Spinal cord (tissue), 10 donors: ENCODE results near the gene CSNK2B. TPM values are rescaled to one million over a fixed set of nuclear protein-coding genes. Genes with fewer than 3 reads are reported as not detected.

Source experiments
- DNase-seq, 6 donors: peaks; one replicate each; pipeline versions ENCODE4 v3.0.0 to v3.0.0-alpha.2; 2013 to 2015; ENCODE audit warnings: low spot score in 6 of 6, low read depth in 4 of 6
- H3K27ac ChIP-seq: one replicate; pipeline ENCODE4 v1.5.1; 2013; ENCODE audit warnings: low read depth, low read length, control low read depth
- H3K27me3 ChIP-seq: one replicate; pipeline ENCODE4 v1.6.1; 2013; ENCODE audit warnings: low read length; ENCODE audit not compliant: control insufficient read depth, insufficient read depth
- H3K36me3 ChIP-seq: one replicate; pipeline ENCODE4 v1.6.1; 2013; ENCODE audit warnings: low read length; ENCODE audit not compliant: control insufficient read depth, insufficient read depth
- H3K4me1 ChIP-seq: one replicate; pipeline ENCODE4 v1.6.1; 2013; ENCODE audit warnings: low read length; ENCODE audit not compliant: control insufficient read depth, insufficient read depth
- H3K4me3 ChIP-seq: one replicate; pipeline ENCODE4 v1.5.1; 2013; ENCODE audit warnings: low read depth, low read length, control low read depth
- H3K9me3 ChIP-seq: one replicate; pipeline ENCODE4 v1.6.1; 2013; ENCODE audit warnings: low read length; ENCODE audit not compliant: control insufficient read depth, insufficient read depth
- WGBS: methylation state at CpG from one replicate; pipeline ENCODE4 v1.1.5; 2013; ENCODE audit warnings: missing lambda C conversion rate; ENCODE audit not compliant: insufficient coverage; 5-methylcytosine and 5-hydroxymethylcytosine counted together
- polyA plus RNA-seq, 2 donors: library from polyadenylated mRNA; unstranded; fragments of 120-200 nt; gene quantifications; one replicate each; pipeline ENCODE4 v1.2.1, GENCODE V29; 2013; ENCODE audit not compliant: insufficient read length in 2 of 2
- total RNA-seq, 2 donors: library from RNA; depleted of rRNA in 1 of 2; stranded (reverse); fragments of 120-200 nt in 1 of 2; fragments of >200 nt in 1 of 2; gene quantifications; one replicate each; pipeline versions ENCODE4 v1.2.3 to v1.2.4, GENCODE V29; 2013 to 2014
- donor health status: healthy.

CSNK2B gene
- total and polyA plus RNA-seq, 4 donors = 54.3 to 215 (median 198) TPM

DNA sequence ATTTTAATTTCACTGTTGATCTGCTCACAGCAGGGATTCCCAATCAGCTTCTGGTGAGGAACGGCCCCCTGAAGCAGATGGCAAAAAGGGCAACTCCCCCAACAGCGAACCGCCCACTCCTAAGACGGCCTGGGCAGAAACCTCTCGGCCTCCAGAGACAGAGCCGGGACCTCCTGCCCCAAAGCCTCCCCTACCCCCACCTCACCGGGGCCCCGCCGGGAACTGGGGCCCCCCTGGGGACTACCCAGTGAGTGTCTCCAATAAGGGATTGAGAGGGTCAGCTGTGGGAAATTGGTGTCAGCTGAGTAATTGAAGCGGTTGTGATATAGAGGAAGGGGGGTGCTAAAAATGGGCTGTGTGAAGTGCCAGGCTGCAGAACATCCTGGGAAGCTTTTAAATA, 38.9 kb upstream of the CSNK2B start:
- Histone ChIP-seq H3K27me3 (no peaks in the 10 kb centered on the region), H3K4me1 (peaks cover 6% of the 10 kb centered on the region), H3K27ac (no peak overlapping the region), H3K9me3 (no peaks in the 10 kb centered on the region), H3K4me3 (no peak overlapping the region), H3K36me3 (peaks cover 95% of the 10 kb centered on the region)
- no peak for DNase-seq
- WGBS = 84% methylated on average over 4 of the region's 10 CpGs

DNA sequence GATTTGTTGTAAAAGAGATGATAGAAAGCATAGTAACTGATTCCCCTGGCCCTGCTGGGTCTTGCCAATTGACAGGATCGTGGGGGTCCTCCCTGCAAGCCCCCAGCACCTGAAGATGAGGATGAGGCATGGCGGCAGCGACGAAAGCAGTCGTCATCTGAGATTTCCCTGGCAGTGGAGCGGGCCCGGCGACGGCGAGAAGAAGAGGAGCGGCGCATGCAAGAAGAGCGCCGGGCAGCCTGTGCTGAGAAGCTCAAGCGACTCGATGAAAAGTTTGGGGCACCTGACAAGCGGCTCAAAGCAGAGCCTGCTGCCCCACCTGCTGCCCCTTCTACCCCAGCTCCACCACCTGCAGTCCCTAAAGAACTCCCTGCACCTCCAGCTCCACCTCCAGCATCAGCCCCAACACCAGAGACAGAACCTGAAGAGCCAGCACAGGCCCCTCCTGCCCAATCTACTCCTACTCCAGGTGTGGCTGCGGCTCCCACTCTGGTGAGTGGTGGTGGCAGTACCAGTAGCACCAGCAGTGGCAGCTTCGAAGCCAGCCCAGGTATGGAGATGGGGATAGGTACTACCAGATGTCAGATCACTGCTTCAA, 38.1 kb upstream of the CSNK2B start:
- peaks cover 99% of the 10 kb centered on the region for H3K36me3 ChIP-seq
- H3K4me3 ChIP-seq = no peak overlapping the region
- no peak for DNase-seq
- no peaks in the 10 kb centered on the region for H3K9me3 ChIP-seq
- no peak overlapping the region for H3K27ac ChIP-seq
- H3K4me1 ChIP-seq = no peaks in the 10 kb centered on the region
- no peaks in the 10 kb centered on the region for H3K27me3 ChIP-seq
- 96% methylated on average over 18 of the region's 19 CpGs for WGBS

DNA sequence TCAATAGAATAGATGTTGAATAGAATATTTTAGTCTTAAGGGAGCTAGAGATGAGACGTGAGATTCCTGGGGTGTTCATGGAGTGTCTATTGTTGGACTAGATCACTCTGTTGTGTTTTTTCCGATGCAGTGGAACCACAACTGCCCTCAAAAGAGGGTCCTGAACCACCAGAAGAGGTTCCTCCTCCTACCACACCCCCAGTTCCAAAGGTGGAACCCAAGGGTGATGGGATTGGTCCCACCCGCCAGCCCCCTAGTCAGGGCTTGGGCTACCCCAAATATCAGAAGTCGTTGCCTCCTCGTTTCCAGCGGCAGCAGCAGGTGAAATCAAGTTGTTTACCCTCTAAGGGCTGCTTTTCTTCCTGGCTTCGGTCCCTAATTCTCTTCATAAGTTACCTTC, 36.9 kb upstream of the CSNK2B start:
- H3K4me3 ChIP-seq = no peak overlapping the region
- no peaks in the 10 kb centered on the region for H3K9me3 ChIP-seq
- no peak for DNase-seq
- WGBS = 91% methylated on average over 6 of the region's 7 CpGs
- peaks cover 100% of the 10 kb centered on the region for H3K36me3 ChIP-seq
- no peak overlapping the region for H3K27ac ChIP-seq
- no peaks in the 10 kb centered on the region for H3K27me3 ChIP-seq
- no peaks in the 10 kb centered on the region for H3K4me1 ChIP-seq

DNA sequence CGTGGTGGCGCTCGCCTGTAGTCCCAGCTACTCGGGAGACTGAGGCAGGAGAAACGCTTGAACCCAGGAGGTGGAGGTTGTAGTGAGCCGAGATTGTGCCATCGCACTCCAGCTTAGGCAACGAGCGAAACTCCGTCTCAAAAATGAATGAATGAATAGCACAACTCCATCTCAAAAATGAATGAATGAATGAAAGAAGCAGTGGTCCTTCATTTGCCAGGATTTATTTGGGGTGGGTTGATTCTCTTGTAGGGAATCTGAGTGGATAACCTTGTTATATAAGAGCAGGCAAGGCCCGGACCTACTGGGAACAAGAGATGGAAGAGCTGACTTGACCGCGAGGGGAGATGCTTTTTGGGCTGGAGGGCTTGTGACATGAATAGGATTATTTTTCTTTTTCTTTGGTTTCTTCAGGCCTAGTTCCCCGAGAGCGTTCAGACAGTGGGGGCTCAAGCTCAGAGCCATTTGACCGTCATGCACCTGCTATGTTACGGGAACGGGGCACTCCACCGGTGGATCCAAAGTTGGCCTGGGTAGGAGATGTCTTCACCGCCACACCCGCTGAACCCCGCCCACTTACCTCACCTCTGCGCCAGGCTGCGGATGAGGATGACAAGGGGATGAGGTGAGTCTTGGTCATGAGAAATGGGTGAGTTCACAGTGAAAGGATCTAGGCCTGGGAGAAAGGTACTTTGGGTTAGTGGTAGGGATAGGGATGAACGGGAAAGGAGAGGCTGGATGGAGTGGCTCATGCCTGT, 35.5 kb upstream of the CSNK2B start:
- Histone ChIP-seq H3K27me3 (no peaks in the 10 kb centered on the region), H3K9me3 (no peaks in the 10 kb centered on the region), H3K27ac (no peak overlapping the region), H3K4me1 (no peaks in the 10 kb centered on the region), H3K36me3 (peaks cover 100% of the 10 kb centered on the region), H3K4me3 (no peak overlapping the region)
- DNase-seq = no peak
- WGBS = 95% methylated on average over 18 of the region's 25 CpGs

DNA sequence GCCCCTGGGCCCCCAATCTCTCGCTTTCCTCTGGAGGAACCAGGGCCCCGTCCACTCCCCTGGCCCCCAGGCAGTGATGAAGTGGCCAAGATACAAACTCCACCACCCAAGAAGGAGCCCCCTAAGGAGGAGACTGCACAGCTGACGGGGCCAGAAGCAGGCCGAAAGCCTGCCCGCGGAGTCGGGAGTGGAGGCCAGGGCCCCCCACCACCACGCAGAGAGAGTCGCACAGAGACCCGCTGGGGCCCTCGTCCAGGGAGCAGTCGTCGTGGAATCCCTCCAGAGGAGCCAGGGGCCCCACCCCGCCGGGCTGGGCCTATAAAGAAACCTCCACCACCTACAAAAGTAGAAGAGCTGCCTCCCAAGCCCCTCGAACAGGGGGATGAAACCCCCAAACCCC, 34.7 kb upstream of the CSNK2B start:
- no peak for DNase-seq
- H3K27me3 ChIP-seq = no peaks in the 10 kb centered on the region
- H3K36me3 ChIP-seq = peaks cover 100% of the 10 kb centered on the region
- H3K9me3 ChIP-seq = no peaks in the 10 kb centered on the region
- no peak overlapping the region for H3K27ac ChIP-seq
- H3K4me3 ChIP-seq = no peak overlapping the region
- WGBS = 86% methylated on average over 15 of the region's 16 CpGs
- no peaks in the 10 kb centered on the region for H3K4me1 ChIP-seq

DNA sequence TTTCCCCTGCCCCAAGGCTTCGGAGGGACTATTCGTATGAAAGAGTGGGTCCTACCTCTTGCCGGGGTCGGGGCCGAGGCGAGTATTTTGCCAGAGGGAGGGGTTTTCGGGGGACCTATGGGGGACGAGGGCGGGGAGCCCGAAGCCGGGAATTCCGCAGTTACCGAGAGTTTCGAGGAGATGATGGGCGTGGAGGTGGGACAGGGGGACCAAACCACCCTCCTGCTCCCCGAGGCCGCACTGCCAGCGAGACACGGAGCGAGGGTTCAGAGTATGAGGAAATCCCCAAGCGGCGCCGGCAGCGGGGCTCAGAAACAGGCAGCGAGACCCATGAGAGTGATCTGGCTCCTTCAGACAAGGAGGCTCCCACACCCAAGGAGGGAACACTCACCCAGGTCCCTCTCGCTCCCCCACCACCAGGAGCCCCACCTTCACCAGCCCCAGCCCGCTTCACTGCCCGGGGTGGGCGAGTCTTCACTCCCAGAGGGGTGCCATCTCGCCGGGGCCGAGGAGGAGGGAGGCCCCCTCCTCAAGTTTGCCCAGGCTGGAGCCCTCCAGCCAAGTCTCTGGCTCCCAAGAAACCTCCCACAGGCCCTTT, 34.1 kb upstream of the CSNK2B start:
- no peaks in the 10 kb centered on the region for H3K9me3 ChIP-seq
- H3K4me1 ChIP-seq = no peaks in the 10 kb centered on the region
- no peaks in the 10 kb centered on the region for H3K27me3 ChIP-seq
- no peak overlapping the region for H3K27ac ChIP-seq
- H3K4me3 ChIP-seq = no peak overlapping the region
- 83% methylated on average over 23 of the region's 32 CpGs for WGBS
- DNase-seq = no peak
- peaks cover 100% of the 10 kb centered on the region for H3K36me3 ChIP-seq

DNA sequence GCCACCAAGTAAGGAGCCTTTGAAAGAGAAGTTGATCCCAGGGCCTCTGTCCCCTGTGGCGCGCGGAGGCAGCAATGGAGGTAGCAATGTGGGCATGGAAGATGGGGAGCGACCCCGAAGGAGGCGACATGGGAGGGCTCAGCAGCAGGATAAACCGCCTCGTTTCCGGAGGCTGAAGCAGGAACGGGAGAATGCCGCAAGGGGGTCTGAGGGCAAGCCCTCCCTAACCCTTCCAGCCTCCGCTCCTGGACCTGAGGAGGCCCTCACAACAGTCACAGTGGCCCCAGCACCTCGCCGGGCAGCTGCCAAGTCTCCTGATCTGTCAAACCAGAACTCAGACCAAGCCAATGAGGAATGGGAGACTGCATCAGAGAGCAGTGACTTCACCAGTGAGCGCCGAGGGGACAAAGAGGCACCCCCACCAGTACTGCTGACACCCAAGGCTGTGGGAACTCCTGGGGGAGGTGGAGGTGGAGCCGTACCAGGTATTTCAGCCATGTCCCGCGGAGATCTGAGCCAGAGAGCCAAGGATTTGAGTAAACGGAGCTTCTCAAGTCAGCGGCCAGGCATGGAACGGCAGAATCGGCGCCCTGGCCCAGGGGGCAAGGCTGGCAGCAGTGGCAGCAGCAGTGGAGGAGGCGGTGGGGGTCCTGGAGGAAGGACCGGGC, 33.5 kb upstream of the CSNK2B start:
- 89% methylated on average over 23 of the region's 26 CpGs for WGBS
- DNase-seq = no peak
- H3K4me1 ChIP-seq = no peaks in the 10 kb centered on the region
- H3K4me3 ChIP-seq = no peak overlapping the region
- peaks cover 100% of the 10 kb centered on the region for H3K36me3 ChIP-seq
- H3K27ac ChIP-seq = no peak overlapping the region
- H3K9me3 ChIP-seq = no peaks in the 10 kb centered on the region
- no peaks in the 10 kb centered on the region for H3K27me3 ChIP-seq

DNA sequence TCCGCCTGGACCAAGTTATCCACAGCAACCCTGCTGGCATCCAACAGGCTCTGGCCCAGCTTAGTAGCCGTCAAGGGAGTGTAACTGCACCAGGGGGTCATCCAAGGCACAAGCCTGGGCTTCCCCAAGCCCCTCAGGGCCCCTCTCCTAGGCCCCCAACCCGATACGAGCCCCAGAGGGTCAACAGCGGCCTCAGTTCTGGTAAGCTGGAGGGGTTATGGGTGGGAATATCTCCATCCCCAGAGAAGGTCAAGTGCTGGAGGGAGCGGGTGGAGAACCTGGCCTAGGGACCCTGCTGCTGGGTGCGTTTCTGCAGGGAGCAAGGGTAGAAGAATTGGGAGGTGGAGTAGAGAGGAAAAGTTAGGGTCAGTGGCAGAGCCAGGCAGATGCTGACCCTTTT, 32.4 kb upstream of the CSNK2B start:
- H3K27ac ChIP-seq = no peak overlapping the region

DNA sequence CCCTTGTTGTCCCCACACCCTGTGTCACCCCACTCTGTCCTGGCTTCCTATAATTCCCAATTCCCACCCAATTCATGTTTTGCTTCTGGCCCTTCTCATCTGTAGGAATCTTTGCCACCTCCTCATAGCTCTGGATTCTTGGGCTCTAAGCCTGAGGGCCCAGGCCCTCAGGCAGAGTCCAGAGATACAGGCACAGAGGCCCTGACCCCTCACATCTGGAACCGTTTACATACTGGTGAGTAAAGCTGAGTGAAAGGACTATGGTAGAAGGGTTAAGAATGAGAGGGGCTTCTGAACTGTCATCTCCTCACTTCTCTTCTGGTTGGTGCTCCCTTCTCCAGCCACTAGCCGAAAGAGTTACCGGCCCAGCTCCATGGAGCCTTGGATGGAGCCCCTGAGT, 31.7 kb upstream of the CSNK2B start:
- H3K4me1 ChIP-seq = no peaks in the 10 kb centered on the region
- H3K4me3 ChIP-seq = no peak overlapping the region
- no peak overlapping the region for H3K27ac ChIP-seq
- H3K27me3 ChIP-seq = no peaks in the 10 kb centered on the region
- no peak for DNase-seq
- H3K9me3 ChIP-seq = no peaks in the 10 kb centered on the region
- no CpG with 5 or more reads among the region's 3 CpGs for WGBS
- H3K36me3 ChIP-seq = peaks cover 95% of the 10 kb centered on the region

More for the DNA sequence above, 32.4 kb upstream of the CSNK2B start:
- WGBS = 96% methylated on average over 4 of the region's 7 CpGs
- Histone ChIP-seq H3K4me3 (no peak overlapping the region), H3K4me1 (no peaks in the 10 kb centered on the region), H3K27me3 (no peaks in the 10 kb centered on the region), H3K36me3 (peaks cover 95% of the 10 kb centered on the region), H3K9me3 (no peaks in the 10 kb centered on the region)
- DNase-seq = no peak
